ENCODE data around the gene SHTN1.

The SHTN1 gene

GRCh38 chr10:116995648-116996047 lies 9.3 kb downstream of the SHTN1 start:
- Mint-ChIP-seq H3K36me3 (no peaks in the 10 kb centered on the region), H3K4me3 (no peak overlapping the region), H3K27me3 (peaks cover 8% of the 10 kb centered on the region), H3K4me1 (no peaks in the 10 kb centered on the region), H3K9me3 (no peaks in the 10 kb centered on the region), H3K27ac (no peak overlapping the region)
- DNase-seq (ENCODE audit: low spot score in 2 of 2) = no peak
- ATAC-seq (ENCODE audit: low read depth) = no peak

- ATAC-seq (ENCODE audit: low read depth) (no peak), DNase-seq (ENCODE audit: low spot score in 2 of 2) (no peak)
- no peak overlapping the region for H3K27ac Mint-ChIP-seq
- no peak overlapping the region for H3K4me3 Mint-ChIP-seq
- H3K36me3 Mint-ChIP-seq = no peaks in the 10 kb centered on the region
- no peaks in the 10 kb centered on the region for H3K9me3 Mint-ChIP-seq
- peaks cover 8% of the 10 kb centered on the region for H3K27me3 Mint-ChIP-seq
- H3K4me1 Mint-ChIP-seq = no peaks in the 10 kb centered on the region
Observed at GRCh38 chr10:116994113-116994890, 10.7 kb downstream of the SHTN1 start.

GRCh38 chr10:116993610-116994009 lies 11.4 kb downstream of the SHTN1 start:
- no peak overlapping the region for H3K4me3 Mint-ChIP-seq
- H3K27me3 Mint-ChIP-seq = peaks cover 6% of the 10 kb centered on the region
- H3K36me3 Mint-ChIP-seq = no peaks in the 10 kb centered on the region
- H3K27ac Mint-ChIP-seq = no peak overlapping the region
- ATAC-seq (ENCODE audit: low read depth) (no peak), DNase-seq (ENCODE audit: low spot score in 2 of 2) (no peak)
- H3K4me1 Mint-ChIP-seq = no peaks in the 10 kb centered on the region
- no peaks in the 10 kb centered on the region for H3K9me3 Mint-ChIP-seq

GRCh38 chr10:116992183-116992582 lies 12.8 kb downstream of the SHTN1 start:
- DNase-seq (ENCODE audit: low spot score in 2 of 2) (no peak), ATAC-seq (ENCODE audit: low read depth) (no peak)
- Mint-ChIP-seq H3K4me3 (no peak overlapping the region), H3K36me3 (no peaks in the 10 kb centered on the region), H3K4me1 (no peaks in the 10 kb centered on the region), H3K27me3 (peaks cover 3% of the 10 kb centered on the region), H3K9me3 (no peaks in the 10 kb centered on the region), H3K27ac (no peak overlapping the region)

GRCh38 chr10:116990276-116990800 lies 14.6 kb downstream of the SHTN1 start:
- Mint-ChIP-seq H3K27ac (no peak overlapping the region), H3K4me3 (no peak overlapping the region), H3K9me3 (no peaks in the 10 kb centered on the region), H3K4me1 (no peaks in the 10 kb centered on the region), H3K27me3 (no peaks in the 10 kb centered on the region), H3K36me3 (no peaks in the 10 kb centered on the region)
- no peak for ATAC-seq (ENCODE audit: low read depth)
- no peak for DNase-seq (ENCODE audit: low spot score in 2 of 2)

DNA sequence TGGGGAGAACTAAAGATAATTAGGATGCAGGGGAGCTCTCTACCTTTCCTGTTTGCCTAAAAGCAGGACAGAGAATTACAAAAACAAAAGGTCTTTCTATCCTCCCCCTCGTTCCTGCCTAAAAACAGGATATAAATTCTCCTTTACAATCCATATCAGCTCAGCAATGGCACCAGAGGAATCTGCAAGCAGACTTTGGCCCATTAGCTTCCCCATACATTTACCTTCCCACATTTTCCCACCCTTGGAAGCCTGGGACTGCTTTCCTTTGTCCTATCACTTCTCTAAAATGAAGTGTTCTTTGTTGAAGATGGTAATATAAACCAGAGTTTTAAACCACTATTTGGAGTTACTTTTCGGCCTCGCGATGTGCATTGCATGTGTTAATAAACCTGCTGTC lies 15.5 kb downstream of the SHTN1 start:
- Mint-ChIP-seq H3K9me3 (no peaks in the 10 kb centered on the region), H3K27ac (no peak overlapping the region), H3K4me1 (no peaks in the 10 kb centered on the region), H3K4me3 (no peak overlapping the region), H3K36me3 (no peaks in the 10 kb centered on the region), H3K27me3 (peaks cover under 1% of the 10 kb centered on the region)
- ATAC-seq (ENCODE audit: low read depth) = no peak
- no peak for DNase-seq (ENCODE audit: low spot score in 2 of 2)

- H3K36me3 Mint-ChIP-seq = no peaks in the 10 kb centered on the region
- H3K4me1 Mint-ChIP-seq = no peaks in the 10 kb centered on the region
- no peak overlapping the region for H3K4me3 Mint-ChIP-seq
- H3K9me3 Mint-ChIP-seq = no peaks in the 10 kb centered on the region
- DNase-seq (ENCODE audit: low spot score in 2 of 2) (no peak), ATAC-seq (ENCODE audit: low read depth) (no peak)
- no peak overlapping the region for H3K27ac Mint-ChIP-seq
- H3K27me3 Mint-ChIP-seq = peaks cover 2% of the 10 kb centered on the region
Observed at GRCh38 chr10:116988311-116988710, 16.7 kb downstream of the SHTN1 start.

GRCh38 chr10:116985611-116986010 lies 19.4 kb downstream of the SHTN1 start:
- ATAC-seq (ENCODE audit: low read depth) (no peak), DNase-seq (ENCODE audit: low spot score in 2 of 2) (no peak)
- H3K27ac Mint-ChIP-seq = no peak overlapping the region
- no peaks in the 10 kb centered on the region for H3K36me3 Mint-ChIP-seq
- peaks cover 2% of the 10 kb centered on the region for H3K27me3 Mint-ChIP-seq
- no peaks in the 10 kb centered on the region for H3K9me3 Mint-ChIP-seq
- H3K4me3 Mint-ChIP-seq = no peak overlapping the region
- no peaks in the 10 kb centered on the region for H3K4me1 Mint-ChIP-seq

GRCh38 chr10:116984202-116984990 lies 20.6 kb downstream of the SHTN1 start:
- H3K27me3 Mint-ChIP-seq = peaks cover 2% of the 10 kb centered on the region
- ATAC-seq (ENCODE audit: low read depth) (no peak), DNase-seq (ENCODE audit: low spot score in 2 of 2) (no peak)
- no peaks in the 10 kb centered on the region for H3K4me1 Mint-ChIP-seq
- H3K36me3 Mint-ChIP-seq = no peaks in the 10 kb centered on the region
- no peak overlapping the region for H3K4me3 Mint-ChIP-seq
- H3K9me3 Mint-ChIP-seq = no peaks in the 10 kb centered on the region
- no peak overlapping the region for H3K27ac Mint-ChIP-seq

DNA sequence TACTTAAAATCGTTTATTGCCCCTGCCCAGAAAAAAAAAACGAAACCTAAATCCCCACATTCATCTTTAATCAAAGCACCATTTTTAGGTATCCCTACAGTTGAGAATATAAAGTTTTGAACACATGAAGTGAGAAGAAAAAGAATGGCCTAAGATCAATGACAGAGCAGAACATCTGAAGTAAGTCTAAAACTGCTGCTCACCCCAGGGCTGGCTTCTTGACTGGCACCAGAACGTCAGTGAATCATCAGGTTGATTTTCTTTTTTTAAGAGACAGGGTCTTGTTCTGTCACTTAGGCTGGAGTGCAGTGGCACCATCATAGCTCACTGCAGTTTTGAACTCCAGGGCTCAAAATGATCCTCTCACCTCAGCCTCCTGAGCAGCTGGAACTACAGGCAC lies 24.9 kb downstream of the SHTN1 start:
- Mint-ChIP-seq H3K4me1 (no peaks in the 10 kb centered on the region), H3K27ac (no peak overlapping the region), H3K27me3 (peaks cover 4% of the 10 kb centered on the region), H3K36me3 (no peaks in the 10 kb centered on the region), H3K9me3 (no peaks in the 10 kb centered on the region), H3K4me3 (no peak overlapping the region)
- DNase-seq (ENCODE audit: low spot score in 2 of 2) (no peak), ATAC-seq (ENCODE audit: low read depth) (no peak)

GRCh38 chr10:116978901-116979300 lies 26.1 kb downstream of the SHTN1 start:
- H3K4me3 Mint-ChIP-seq = no peak overlapping the region
- ATAC-seq (ENCODE audit: low read depth) (no peak), DNase-seq (ENCODE audit: low spot score in 2 of 2) (no peak)
- no peaks in the 10 kb centered on the region for H3K4me1 Mint-ChIP-seq
- no peak overlapping the region for H3K27ac Mint-ChIP-seq
- no peaks in the 10 kb centered on the region for H3K36me3 Mint-ChIP-seq
- no peaks in the 10 kb centered on the region for H3K9me3 Mint-ChIP-seq
- H3K27me3 Mint-ChIP-seq = peaks cover 2% of the 10 kb centered on the region

- H3K4me1 Mint-ChIP-seq = no peaks in the 10 kb centered on the region
- no peak overlapping the region for H3K4me3 Mint-ChIP-seq
- no peak for DNase-seq (ENCODE audit: low spot score in 2 of 2)
- no peak overlapping the region for H3K27ac Mint-ChIP-seq
- no peak for ATAC-seq (ENCODE audit: low read depth)
- no peaks in the 10 kb centered on the region for H3K36me3 Mint-ChIP-seq
- H3K27me3 Mint-ChIP-seq = peaks cover 2% of the 10 kb centered on the region
- no peaks in the 10 kb centered on the region for H3K9me3 Mint-ChIP-seq
Observed at GRCh38 chr10:116974456-116975005, 30.5 kb downstream of the SHTN1 start.

- peaks cover 2% of the 10 kb centered on the region for H3K27me3 Mint-ChIP-seq
- ATAC-seq (ENCODE audit: low read depth) (no peak), DNase-seq (ENCODE audit: low spot score in 2 of 2) (no peak)
Observed at GRCh38 chr10:116973946-116974455, 31.0 kb downstream of the SHTN1 start.

GRCh38 chr10:116973371-116973905 lies 31.5 kb downstream of the SHTN1 start:
- DNase-seq (ENCODE audit: low spot score in 2 of 2) = no peak
- Mint-ChIP-seq H3K27ac (no peak overlapping the region), H3K36me3 (no peaks in the 10 kb centered on the region)

More at GRCh38 chr10:116973946-116974455, 31.0 kb downstream of the SHTN1 start:
- Mint-ChIP-seq H3K4me3 (no peak overlapping the region), H3K4me1 (no peaks in the 10 kb centered on the region), H3K9me3 (no peaks in the 10 kb centered on the region), H3K27ac (no peak overlapping the region), H3K36me3 (no peaks in the 10 kb centered on the region)

More at GRCh38 chr10:116973371-116973905, 31.5 kb downstream of the SHTN1 start:
- H3K4me1 Mint-ChIP-seq = no peaks in the 10 kb centered on the region
- no peak for ATAC-seq (ENCODE audit: low read depth)
- H3K27me3 Mint-ChIP-seq = no peaks in the 10 kb centered on the region
- no peaks in the 10 kb centered on the region for H3K9me3 Mint-ChIP-seq
- no peak overlapping the region for H3K4me3 Mint-ChIP-seq

Measured in memory B cell (primary cell).